Hepatic stellate cell (primary cell): ENCODE results near the gene PAK4.

Experiments
- DNase-seq: peaks from one replicate; pipeline ENCODE4 v3.0.0; 2011; ENCODE audit warnings: low spot score

Gene PAK4

GRCh38 chr19:39165857-39166256 lies 40.3 kb downstream of the PAK4 start:
- DNase-seq: no peak

DNA sequence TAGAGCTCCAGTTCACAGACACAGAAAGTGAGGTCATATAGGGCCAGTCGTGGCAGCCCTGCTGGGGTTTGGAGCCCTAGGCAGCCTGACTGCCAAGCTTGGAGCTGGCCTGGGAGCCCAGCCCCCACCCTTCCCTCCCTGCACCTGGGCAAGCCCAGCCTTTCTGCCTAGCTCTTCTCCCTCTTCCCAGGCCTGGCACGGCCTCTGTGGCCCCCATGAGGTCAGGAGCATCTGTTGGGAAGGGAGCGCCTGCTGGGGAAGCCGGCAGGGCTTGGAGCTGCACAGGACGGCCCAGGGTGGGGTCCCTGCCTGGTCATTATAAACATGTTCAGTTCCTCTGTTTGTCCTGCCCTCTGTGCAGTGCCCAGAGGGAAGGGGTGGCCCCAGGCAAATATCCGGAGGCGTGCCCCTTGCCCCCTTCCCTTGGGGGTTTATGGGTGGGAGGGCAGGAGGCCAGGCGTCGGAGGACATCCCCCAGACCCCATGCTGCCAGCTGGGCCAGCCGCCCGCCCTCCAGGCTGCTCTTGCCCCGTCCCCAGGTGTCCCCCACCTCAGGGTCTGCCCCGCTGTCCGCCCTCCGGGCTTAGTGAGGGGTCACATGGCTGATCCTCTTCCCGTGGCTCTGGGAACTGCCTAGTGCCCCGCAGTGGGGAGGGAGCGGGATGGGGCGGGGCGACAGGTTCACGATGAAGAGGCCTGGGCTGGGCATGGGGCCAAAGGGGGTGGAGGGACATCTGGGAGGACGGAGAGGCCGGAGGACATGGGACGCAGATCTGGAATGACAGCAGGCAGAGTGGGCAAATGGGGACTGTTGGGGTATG lies 41.2 kb downstream of the PAK4 start:
- no peak for DNase-seq

DNA sequence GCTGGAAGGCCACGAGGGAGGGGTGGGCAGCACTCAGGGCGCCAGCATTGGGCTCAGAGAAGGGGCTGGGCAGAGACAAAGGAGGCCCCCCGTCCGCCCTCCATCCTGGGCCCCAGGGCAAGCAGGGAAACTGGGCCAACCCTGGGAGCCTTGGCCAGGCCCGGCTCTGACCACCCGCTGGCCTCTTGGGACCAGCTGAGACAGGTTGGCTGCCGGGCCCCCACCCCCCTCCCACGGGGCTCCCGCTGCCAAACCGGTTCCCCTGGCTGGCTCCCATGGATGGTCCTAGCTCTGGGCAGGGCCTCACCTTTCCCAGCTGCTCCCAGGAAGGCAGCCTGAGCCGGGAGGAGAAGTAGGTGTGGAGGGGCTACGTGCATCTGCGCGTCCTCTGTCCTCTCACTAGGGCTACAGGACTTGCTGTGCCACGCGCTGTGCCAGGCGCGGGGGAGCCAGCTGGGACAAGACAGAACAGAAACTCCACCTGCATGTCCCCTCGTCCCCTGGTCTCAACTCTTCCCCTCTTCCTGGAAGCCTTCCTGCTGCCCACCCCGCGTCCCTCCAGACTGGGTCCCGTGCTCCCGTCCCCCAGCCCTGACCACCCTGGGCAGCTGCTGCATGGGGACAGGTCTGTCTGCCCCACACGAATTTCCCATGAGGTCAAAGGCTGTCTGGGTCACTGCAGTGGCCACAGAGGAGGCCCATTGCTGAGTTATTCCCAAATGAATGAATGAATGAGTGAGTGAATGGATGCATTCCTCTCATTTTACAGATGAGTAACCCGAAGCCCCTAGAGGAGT lies 42.1 kb downstream of the PAK4 start:
- DNase-seq: no peak

DNA sequence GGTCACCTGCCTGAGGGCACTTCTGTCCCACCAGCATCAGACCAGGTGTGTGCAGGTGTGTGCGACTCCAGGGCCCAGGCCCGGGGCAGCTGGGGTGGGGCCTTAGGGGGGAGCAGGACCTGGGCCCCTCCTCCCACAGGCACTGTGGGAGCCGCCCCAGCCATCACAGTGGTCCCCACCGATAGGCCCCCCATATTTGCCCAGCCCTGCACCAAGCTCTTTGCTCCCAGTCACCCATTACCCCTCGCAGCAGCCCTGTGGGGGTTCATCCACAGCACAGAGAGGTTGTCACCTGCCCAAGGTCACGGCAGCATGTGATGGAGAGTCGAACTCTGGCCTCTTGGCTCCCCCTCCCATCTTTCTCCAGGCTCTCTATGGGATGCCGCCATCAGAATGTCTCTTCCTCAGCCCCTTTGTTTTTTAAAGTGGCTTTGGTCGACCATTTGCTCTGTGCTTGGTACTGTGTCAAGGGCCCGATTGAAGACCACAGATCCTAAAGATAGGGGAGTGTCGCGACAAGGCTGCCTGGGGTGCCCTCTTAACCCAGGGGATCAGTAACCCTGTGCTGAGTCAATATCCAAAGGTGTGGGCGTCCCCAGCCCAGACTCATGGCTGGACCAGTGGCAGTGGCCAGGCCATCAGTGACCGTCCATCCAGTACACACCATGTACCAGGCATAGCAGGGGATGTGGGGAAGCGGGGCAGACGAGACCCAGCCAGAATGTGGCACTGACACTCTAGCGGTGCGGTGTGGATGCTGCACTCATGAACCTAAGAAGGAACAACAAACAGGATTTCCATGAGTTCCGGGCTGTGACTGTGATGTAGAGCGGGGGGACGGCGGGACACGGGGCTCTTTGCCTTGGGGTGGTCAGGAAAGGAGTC lies 42.9 kb downstream of the PAK4 start:
- no peak for DNase-seq

- no peak for DNase-seq
These were observed 43.7 kb downstream of the PAK4 start for GRCh38 chr19:39169143-39169810.

DNA sequence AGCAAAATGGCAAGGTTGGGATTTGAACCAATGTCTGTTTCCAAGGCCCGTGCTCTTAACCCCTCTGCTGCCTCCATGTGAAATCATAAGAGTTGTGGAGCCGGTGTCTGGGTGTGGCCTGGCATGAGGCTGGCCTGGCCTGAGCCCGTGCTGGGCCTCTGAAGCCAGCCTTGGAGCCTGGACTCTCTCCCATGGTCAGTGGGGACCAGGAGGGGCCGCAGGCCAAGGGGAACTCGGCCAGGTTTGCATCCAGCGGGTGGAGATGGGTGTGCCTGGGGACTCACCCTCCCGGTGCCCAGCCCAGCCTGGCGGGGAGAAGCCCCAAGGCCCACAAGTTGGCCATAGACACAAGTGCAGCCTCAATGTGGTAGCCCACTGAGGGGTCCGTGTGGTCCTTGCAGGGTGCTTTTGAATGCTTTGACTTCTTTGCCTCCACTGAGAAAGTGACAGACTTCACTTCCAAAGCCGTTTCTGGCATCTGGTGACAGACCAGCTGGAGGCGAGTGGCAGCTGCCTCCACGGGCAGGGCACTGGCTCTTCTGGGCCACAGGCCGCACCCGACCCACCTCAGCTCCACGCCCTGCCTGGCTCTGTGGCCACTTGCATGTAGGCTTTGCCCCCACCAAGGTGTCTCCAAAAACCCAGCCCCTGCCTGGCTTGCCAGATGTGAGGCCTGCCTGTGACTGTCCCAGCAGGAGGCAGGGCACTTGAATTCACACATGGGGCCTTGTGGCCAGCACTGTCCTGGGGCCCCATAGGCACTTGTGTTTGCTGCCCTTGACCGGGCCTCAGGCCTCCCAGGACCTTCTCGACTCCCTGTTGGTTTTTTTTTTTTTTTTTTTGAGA lies 45.0 kb downstream of the PAK4 start:
- no peak for DNase-seq

GRCh38 chr19:39171479-39172465 lies 46.2 kb downstream of the PAK4 start:
- DNase-seq: no peak

DNA sequence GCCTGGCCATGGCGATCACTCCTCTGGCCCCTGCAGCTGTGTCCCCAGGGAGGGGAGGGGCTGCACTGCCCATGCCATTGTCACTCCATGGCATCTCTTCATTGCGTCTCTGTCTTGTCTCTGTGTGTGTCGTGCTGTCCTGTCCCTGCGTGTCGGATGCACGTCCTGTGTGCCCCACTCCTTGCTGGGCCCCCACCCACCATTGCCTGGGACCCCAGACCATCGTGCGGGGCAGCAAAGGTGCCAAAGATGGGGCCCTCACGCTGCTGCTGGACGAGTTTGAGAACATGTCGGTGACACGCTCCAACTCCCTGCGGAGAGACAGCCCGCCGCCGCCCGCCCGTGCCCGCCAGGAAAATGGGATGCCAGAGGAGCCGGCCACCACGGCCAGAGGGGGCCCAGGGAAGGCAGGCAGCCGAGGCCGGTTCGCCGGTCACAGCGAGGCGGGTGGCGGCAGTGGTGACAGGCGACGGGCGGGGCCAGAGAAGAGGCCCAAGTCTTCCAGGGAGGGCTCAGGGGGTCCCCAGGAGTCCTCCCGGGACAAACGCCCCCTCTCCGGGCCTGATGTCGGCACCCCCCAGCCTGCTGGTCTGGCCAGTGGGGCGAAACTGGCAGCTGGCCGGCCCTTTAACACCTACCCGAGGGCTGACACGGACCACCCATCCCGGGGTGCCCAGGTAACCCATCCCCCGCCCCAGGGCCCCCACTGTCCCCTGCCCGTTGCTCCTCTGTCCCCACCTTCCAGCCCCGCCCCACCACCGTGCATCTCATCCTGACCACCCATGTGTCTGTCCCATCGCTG lies 47.3 kb downstream of the PAK4 start:
- no peak for DNase-seq

GRCh38 chr19:39173502-39173991 lies 48.0 kb downstream of the PAK4 start:
- no peak for DNase-seq

DNA sequence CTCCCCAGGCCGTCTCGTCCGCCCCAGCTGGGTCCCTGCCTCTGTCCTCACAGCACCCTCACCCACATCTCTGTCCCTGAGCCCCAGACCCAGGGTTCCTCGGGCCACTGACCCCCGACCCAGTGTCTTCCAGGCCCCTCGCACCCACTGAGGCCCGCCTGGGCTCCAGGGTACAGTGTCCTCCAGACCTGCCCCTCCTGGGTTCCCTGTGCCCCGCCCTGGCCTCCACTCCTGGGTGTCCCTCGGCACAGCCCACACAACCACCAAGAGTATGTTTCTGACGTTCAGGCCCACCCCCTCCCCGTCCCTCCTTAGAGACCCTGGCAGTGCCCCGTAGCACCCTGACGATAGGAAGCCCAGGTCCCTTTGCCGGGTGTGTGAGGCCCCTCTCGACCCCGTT lies 48.6 kb downstream of the PAK4 start:
- no peak for DNase-seq

DNA sequence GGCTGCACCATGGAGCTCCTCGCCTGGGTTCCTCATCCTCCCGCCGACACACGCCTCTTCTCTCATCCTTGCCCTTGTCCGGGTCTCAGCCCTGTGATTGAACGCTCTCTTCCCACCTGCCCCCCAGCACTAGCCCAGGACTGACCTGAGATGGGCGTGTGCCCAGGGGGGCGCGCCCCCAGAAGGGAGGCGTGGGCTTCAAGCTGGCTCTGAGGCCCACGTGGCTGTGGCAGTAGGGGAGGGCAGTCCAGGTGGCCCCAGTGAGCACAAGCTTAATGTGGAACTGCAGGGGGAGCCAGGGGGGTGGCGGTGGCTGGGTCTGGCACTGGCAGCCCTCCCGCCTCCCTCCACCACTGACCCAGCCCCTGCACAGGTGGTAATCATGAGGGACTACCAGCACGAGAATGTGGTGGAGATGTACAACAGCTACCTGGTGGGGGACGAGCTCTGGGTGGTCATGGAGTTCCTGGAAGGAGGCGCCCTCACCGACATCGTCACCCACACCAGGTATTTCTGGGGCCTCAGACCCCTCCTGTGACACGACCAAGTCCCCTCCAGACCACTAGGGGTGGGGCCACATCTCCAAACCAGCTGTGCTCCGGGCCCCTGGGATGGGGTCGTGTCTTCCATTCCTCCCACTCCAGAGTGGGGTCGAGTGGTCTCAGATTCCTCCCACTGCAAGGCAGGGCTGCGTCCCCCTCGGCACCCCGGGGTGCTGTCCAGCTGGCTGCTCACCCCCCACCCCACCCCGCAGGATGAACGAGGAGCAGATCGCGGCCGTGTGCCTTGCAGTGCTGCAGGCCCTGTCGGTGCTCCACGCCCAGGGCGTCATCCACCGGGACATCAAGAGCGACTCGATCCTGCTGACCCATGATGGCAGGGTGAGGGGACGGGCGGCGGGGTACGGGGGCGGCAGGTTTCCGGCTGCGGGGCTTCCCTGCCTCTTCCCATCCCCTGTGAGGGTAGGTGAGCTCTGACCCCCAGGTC lies 49.3 kb downstream of the PAK4 start:
- DNase-seq: no peak

DNA sequence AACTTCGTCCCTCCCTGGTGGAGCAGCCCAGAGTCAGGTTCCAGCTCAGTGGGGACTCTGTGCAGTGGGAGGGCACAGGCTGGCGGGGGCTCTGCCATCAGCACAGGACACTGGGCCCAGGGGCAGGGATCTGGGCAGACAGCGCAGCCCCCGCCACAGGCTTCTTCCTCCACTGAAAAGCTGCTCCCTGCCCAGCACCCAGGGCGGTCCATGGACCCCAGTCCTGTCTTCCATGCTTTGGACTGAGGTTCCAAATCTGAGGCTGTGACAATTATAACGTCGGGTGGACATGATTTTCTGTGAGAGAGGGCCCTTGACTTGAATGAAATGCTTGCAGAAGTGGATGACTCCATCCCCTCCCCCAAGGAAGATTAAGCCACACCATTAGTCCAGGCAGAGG lies 50.0 kb downstream of the PAK4 start:
- no peak for DNase-seq

DNA sequence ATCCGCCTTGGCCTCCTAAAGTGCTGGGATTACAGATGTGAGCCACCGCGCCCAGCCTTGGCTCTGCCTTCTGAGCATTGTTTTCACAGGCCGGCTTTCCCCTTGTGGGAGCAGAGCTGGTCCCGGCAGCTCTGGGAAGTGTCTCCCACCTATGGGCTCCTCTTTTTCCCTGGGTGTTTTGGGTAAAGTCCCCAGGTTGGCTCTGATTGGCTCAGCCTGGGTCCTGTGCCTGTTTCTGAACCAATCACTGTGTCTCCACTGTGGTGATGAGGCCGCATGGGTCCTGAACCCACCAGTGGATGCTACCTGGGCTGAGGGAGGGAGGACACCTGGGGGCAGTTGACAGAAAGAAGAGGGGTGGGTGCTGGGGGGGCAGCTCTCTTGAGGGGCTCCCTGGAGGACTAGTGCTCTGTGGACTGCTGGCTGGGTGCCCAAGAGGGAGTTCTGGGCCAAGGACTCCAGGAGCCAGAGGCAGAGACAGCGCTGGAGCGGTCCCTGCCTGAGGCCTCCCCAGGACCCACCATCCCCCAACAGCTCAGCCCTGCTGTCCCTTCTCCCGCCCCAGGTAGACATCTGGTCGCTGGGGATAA lies 51.6 kb downstream of the PAK4 start:
- DNase-seq: no peak

GRCh38 chr19:39177736-39178135 lies 52.1 kb downstream of the PAK4 start:
- DNase-seq: no peak

DNA sequence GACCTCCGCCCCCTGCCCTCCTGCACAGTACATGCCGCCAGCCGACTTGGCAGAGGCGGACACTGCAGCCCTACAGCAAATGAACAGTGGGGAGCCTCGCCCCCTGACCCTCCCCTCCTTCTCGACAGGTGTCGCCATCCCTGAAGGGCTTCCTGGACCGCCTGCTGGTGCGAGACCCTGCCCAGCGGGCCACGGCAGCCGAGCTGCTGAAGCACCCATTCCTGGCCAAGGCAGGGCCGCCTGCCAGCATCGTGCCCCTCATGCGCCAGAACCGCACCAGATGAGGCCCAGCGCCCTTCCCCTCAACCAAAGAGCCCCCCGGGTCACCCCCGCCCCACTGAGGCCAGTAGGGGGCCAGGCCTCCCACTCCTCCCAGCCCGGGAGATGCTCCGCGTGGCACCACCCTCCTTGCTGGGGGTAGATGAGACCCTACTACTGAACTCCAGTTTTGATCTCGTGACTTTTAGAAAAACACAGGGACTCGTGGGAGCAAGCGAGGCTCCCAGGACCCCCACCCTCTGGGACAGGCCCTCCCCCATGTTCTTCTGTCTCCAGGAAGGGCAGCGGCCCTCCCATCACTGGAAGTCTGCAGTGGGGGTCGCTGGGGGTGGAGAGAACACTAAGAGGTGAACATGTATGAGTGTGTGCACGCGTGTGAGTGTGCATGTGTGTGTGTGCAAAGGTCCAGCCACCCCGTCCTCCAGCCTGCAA lies 52.9 kb downstream of the PAK4 start:
- no peak for DNase-seq

- DNase-seq: no peak
These were observed 54.2 kb downstream of the PAK4 start for GRCh38 chr19:39179754-39180153.
